ENCODE data around the gene PF4V1.

DNA sequence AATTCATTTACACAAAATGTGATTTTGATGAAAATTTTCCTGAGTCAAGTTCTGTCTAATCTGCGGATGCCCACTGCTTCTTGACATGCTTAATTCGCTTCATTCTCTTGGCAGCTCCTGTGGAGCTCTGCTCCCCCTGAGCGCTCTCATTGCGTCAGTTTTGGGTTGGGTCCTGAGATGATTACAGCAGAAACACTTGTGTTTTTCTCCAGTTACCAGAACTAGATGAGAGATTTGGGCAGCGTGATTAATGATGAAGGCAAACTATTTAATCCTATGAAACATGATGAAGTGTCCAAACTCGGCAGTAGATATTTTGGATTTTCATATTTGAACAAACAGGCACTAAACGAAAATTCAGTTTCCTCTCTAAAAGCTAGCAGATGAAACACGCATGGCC is 11.9 kb downstream of the PF4V1 start:
- no peak for TF ChIP-seq POLR2A (IDR thresholded peaks at IDR 0.05)
- TF ChIP-seq CTCF (IDR thresholded peaks at IDR 0.05 in 8 of 11, conservative IDR thresholded peaks at IDR 0.05 in 3 of 11), result no peak
- no peak for TF ChIP-seq POLR2AphosphoS5 (IDR thresholded peaks at IDR 0.05)
